Upper lobe of left lung (tissue), 6 donors: Measurements from ENCODE around the gene FAM162A. TPM values are rescaled to one million over a fixed set of nuclear protein-coding genes. Genes with fewer than 3 reads are reported as not detected.

Source experiments
- ATAC-seq, 2 donors: fragments of 200-7000 bp; cut with Tn5 transposase; one replicate each; pipeline ENCODE4 v1.9.1; 2022; ENCODE audit warnings: mild to moderate bottlenecking in 2 of 2, moderate library complexity in 2 of 2; ENCODE audit not compliant: low FRiP score in 2 of 2
- DNase-seq, 2 donors: peaks; one replicate each; pipeline ENCODE4 v3.0.0-alpha.2; 2019 to 2020
- H3K27ac ChIP-seq, 4 donors: fragments of 200-600 bp; sonication (generic); one replicate each; pipeline ENCODE4 v1.5.1; 2016 to 2019
- H3K27me3 ChIP-seq, 4 donors: fragments of 200-600 bp; sonication (generic); one replicate each; pipeline ENCODE4 v1.5.1; 2017 to 2019
- H3K36me3 ChIP-seq, 4 donors: fragments of 200-600 bp; sonication (generic); one replicate each; pipeline ENCODE4 v1.5.1; 2016 to 2019
- H3K4me1 ChIP-seq, 4 donors: fragments of 200-600 bp; sonication (generic); one replicate each; pipeline ENCODE4 v1.5.1; 2018 to 2019
- H3K4me3 ChIP-seq, 4 donors: fragments of 200-600 bp; sonication (generic); one replicate each; pipeline ENCODE4 v1.5.1; 2017 to 2019; ENCODE audit warnings: mild to moderate bottlenecking in 2 of 4, moderate library complexity in 1 of 4
- H3K9me3 ChIP-seq, 4 donors: fragments of 200-600 bp; sonication (generic); one replicate each; pipeline ENCODE4 v1.5.1; 2018 to 2019
- EP300 ChIP-seq, 4 donors: sonication (generic); formaldehyde crosslinking; IDR thresholded peaks; one replicate each; pipeline ENCODE4 v1.5.1; 2017; ENCODE audit warnings: antibody characterized with exemption in 4 of 4, control low read depth in 2 of 4
- POLR2A ChIP-seq, 4 donors: fragments of 450-650 bp; IDR thresholded peaks; one replicate each; pipeline ENCODE4 v1.5.1; 2016 to 2017; ENCODE audit warnings: antibody characterized with exemption in 4 of 4, mild to moderate bottlenecking in 2 of 4
- POLR2AphosphoS5 ChIP-seq, 2 donors: sonication (generic); formaldehyde crosslinking; IDR thresholded peaks; one replicate each; pipeline ENCODE4 v1.5.1; 2017; ENCODE audit warnings: antibody characterized with exemption in 2 of 2
- WGBS, 2 donors: methylation state at CpG; one replicate each; pipeline ENCODE4 v1.1.5; 2017 to 2018; 5-methylcytosine and 5-hydroxymethylcytosine counted together
- total RNA-seq, 6 donors: library from RNA; depleted of rRNA in 4 of 6; stranded (reverse); fragments of >200 nt in 4 of 6; gene quantifications; one replicate each; pipeline versions ENCODE4 v1.1.0 to v1.2.1, GENCODE V29; 2016 to 2021
- TF ChIP-seq, protein P1 (sequence below), 6 experiments: fragments of 450-650 bp in 4 of 6; fragments of 200-600 bp in 2 of 6; sonication (generic) in 2 of 6; IDR thresholded peaks; one replicate each; pipeline ENCODE4 v1.5.1; 2016 to 2019; ENCODE audit warnings: antibody characterized with exemption in 6 of 6
- donor health status: DM: no; HTN: no; CAD: no; lungs with moderate emphysema.
- donor health status: DM: no; HTN: yes; CAD: no; lungs with severe emphysema.

Gene FAM162A
- total RNA-seq, 6 donors from 2014 or later: 4.2 to 29.0 (median 16.0) TPM

- no peak for ATAC-seq
- Histone ChIP-seq H3K27me3 (no peaks in the 10 kb centered on the region), H3K9me3 (no peaks in the 10 kb centered on the region), H3K4me3 (no peak overlapping the region), H3K36me3 (no peaks in the 10 kb centered on the region), H3K27ac (no peak overlapping the region), H3K4me1 (no peaks in the 10 kb centered on the region)
- DNase-seq: no peak
- no peak for TF ChIP-seq POLR2A (IDR thresholded peaks at IDR 0.05)
- TF ChIP-seq EP300 (IDR thresholded peaks at IDR 0.05): no peak
- no peak for TF ChIP-seq POLR2AphosphoS5 (IDR thresholded peaks at IDR 0.05)
- TF ChIP-seq, protein P1, sequence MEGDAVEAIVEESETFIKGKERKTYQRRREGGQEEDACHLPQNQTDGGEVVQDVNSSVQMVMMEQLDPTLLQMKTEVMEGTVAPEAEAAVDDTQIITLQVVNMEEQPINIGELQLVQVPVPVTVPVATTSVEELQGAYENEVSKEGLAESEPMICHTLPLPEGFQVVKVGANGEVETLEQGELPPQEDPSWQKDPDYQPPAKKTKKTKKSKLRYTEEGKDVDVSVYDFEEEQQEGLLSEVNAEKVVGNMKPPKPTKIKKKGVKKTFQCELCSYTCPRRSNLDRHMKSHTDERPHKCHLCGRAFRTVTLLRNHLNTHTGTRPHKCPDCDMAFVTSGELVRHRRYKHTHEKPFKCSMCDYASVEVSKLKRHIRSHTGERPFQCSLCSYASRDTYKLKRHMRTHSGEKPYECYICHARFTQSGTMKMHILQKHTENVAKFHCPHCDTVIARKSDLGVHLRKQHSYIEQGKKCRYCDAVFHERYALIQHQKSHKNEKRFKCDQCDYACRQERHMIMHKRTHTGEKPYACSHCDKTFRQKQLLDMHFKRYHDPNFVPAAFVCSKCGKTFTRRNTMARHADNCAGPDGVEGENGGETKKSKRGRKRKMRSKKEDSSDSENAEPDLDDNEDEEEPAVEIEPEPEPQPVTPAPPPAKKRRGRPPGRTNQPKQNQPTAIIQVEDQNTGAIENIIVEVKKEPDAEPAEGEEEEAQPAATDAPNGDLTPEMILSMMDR (IDR thresholded peaks at IDR 0.05): no peak
- 91 to 97% methylated on average over 4 of the region's 4 CpGs for WGBS, 2 donors
Measured at GRCh38 chr3:122351612-122352011, 32.4 kb upstream of the FAM162A start.

DNA sequence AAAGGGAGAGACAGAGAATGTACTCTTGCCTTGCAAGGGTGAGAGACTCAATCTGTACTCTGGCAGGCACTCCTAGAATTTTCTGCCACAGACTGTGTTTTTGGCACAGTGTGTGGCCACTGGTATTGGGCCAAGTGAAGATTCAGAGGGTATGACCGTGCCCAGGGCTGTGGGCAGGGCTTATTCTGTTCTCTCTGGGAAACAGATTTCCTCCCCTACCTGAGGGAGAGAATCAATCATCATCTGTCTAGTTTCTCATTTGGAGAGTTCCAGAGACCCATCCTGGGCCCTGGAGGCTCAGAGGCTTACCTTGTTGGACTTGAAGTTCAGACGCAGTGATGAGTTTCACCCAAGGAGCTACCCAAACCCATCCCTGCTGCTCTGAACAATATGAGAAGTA, 30.8 kb upstream of the FAM162A start:
- H3K9me3 ChIP-seq: no peaks in the 10 kb centered on the region
- H3K27ac ChIP-seq: no peak overlapping the region
- no peak overlapping the region for H3K4me3 ChIP-seq
- no peak for DNase-seq
- no peaks in the 10 kb centered on the region for H3K4me1 ChIP-seq
- H3K27me3 ChIP-seq: no peaks in the 10 kb centered on the region
- TF ChIP-seq POLR2AphosphoS5 (IDR thresholded peaks at IDR 0.05) (no peak), EP300 (IDR thresholded peaks at IDR 0.05) (no peak), POLR2A (IDR thresholded peaks at IDR 0.05) (no peak)
- TF ChIP-seq, protein P1 (IDR thresholded peaks at IDR 0.05): no peak
- no peak for ATAC-seq
- peaks cover 0 to 4% (median 1%) of the 10 kb centered on the region in 4 donors for H3K36me3 ChIP-seq
- 80 to 83% methylated on average over 2 of the region's 2 CpGs for WGBS, 2 donors

GRCh38 chr3:122353893-122354401, 30.0 kb upstream of the FAM162A start:
- no peak for TF ChIP-seq POLR2A (IDR thresholded peaks at IDR 0.05)
- TF ChIP-seq, protein P1 (IDR thresholded peaks at IDR 0.05): no peak
- TF ChIP-seq EP300 (IDR thresholded peaks at IDR 0.05): no peak
- no peak for TF ChIP-seq POLR2AphosphoS5 (IDR thresholded peaks at IDR 0.05)
- WGBS, 2 donors: 85 to 91% methylated on average over 1 of the region's 1 CpG
- no peak overlapping the region for H3K4me3 ChIP-seq

GRCh38 chr3:122355612-122356011, 28.4 kb upstream of the FAM162A start:
- no peak for ATAC-seq
- no peak overlapping the region for H3K27ac ChIP-seq
- 49 to 55% methylated on average over 4 of the region's 4 CpGs for WGBS, 2 donors
- TF ChIP-seq POLR2AphosphoS5 (IDR thresholded peaks at IDR 0.05): no peak
- TF ChIP-seq, protein P1 (IDR thresholded peaks at IDR 0.05): no peak
- TF ChIP-seq POLR2A (IDR thresholded peaks at IDR 0.05): no peak
- TF ChIP-seq EP300 (IDR thresholded peaks at IDR 0.05): no peak
- H3K4me1 ChIP-seq: no peaks in the 10 kb centered on the region
- H3K4me3 ChIP-seq: no peak overlapping the region
- no peak for DNase-seq
- no peaks in the 10 kb centered on the region for H3K27me3 ChIP-seq
- no peaks in the 10 kb centered on the region for H3K9me3 ChIP-seq
- H3K36me3 ChIP-seq: peaks cover 0 to 15% (median 5%) of the 10 kb centered on the region in 4 donors

More at GRCh38 chr3:122353893-122354401, 30.0 kb upstream of the FAM162A start:
- Histone ChIP-seq H3K27ac (no peak overlapping the region), H3K27me3 (no peaks in the 10 kb centered on the region), H3K4me1 (no peaks in the 10 kb centered on the region), H3K9me3 (no peaks in the 10 kb centered on the region), H3K36me3 (peaks cover 0 to 11% (median 5%) of the 10 kb centered on the region in 4 donors)
- DNase-seq (no peak), ATAC-seq (no peak)

GRCh38 chr3:122356402-122356801, 27.6 kb upstream of the FAM162A start:
- DNase-seq: peak; percentile 22 to 26
- WGBS, 2 donors: 62 to 68% methylated on average over 4 of the region's 4 CpGs
- ATAC-seq: no peak
- peaks cover 0 to 18% (median 5%) of the 10 kb centered on the region in 4 donors for H3K36me3 ChIP-seq
- H3K4me1 ChIP-seq: no peaks in the 10 kb centered on the region
- no peaks in the 10 kb centered on the region for H3K9me3 ChIP-seq
- no peak overlapping the region for H3K4me3 ChIP-seq
- H3K27ac ChIP-seq: no peak overlapping the region
- H3K27me3 ChIP-seq: no peaks in the 10 kb centered on the region
- TF ChIP-seq, protein P1 (IDR thresholded peaks at IDR 0.05): peak in 3 of 6 experiments; percentile 13 to 28 (median 21)
- no peak for TF ChIP-seq POLR2AphosphoS5 (IDR thresholded peaks at IDR 0.05)
